Mucosa of descending colon (tissue), 3 donors: ENCODE results near the gene NDRG4. TPM values are rescaled to one million over a fixed set of nuclear protein-coding genes. Genes with fewer than 3 reads are reported as not detected.

ENCODE experiments used
- ATAC-seq: fragments of 200-7000 bp; cut with Tn5 transposase; one replicate; pipeline ENCODE4 v1.9.1; 2020; ENCODE audit warnings: mild to moderate bottlenecking, moderate library complexity
- DNase-seq, 3 donors: peaks; one replicate each; pipeline ENCODE4 v3.0.0-alpha.2; 2020
- H3K36me3 ChIP-seq: fragments of 200-600 bp; one replicate; pipeline ENCODE4 v1.8.0; 2021; ENCODE audit warnings: low read depth, mild to moderate bottlenecking
- H3K4me1 ChIP-seq: fragments of 200-600 bp; one replicate; pipeline ENCODE4 v1.8.0; 2021; ENCODE audit warnings: low read depth, mild to moderate bottlenecking
- H3K4me3 ChIP-seq: fragments of 200-600 bp; one replicate; pipeline ENCODE4 v1.8.0; 2021; ENCODE audit warnings: mild to moderate bottlenecking
- H3K9me3 ChIP-seq: fragments of 200-600 bp; one replicate; pipeline ENCODE4 v1.8.0; 2021; ENCODE audit warnings: mild to moderate bottlenecking
- intact Hi-C, 2 donors: fragments of 100-400 bp; cut with DNase I in 1 of 2; cut with micrococcal nuclease in 1 of 2; formaldehyde crosslinking; loops; one replicate each; pipeline versions ENCODE4 v1.11.0 to v1.11.1; 2022; cut with DNase I, micrococcal nuclease
- total RNA-seq, 3 donors: library from RNA; stranded (reverse); fragmentation: NEBNext Ultra II Directional in 2 of 3; extraction: Animal tissue kit (Norgen Biotek cat#: 25700) in 2 of 3; gene quantifications; one replicate each; pipeline versions ENCODE4 v1.2.1 to v1.2.4, GENCODE V29; 2021 to 2023
- TF ChIP-seq, protein P1 (sequence below): fragments of 200-600 bp; IDR thresholded peaks from one replicate; pipeline ENCODE4 v1.8.0; 2022; ENCODE audit warnings: antibody characterized with exemption, mild to moderate bottlenecking
- donor health status: DM: no; HTN: no; CAD: no; lungs with moderate emphysema.
- donor health status: DM: no; HTN: no; CAD: no.
- donor health status: DM: no; HTN: yes; CAD: no.

The NDRG4 gene
- total RNA-seq, 3 donors from 2014 or later, result 3.0 to 15.8 (median 3.6) TPM

GRCh38 chr16:58530179-58530578, 30.2 kb downstream of the NDRG4 start:
- intact Hi-C loops, result loop anchor here in 1 of 2 donors (10.0 kb wide), 1 partner anchor 55 kb away; no protein-coding TSS in a partner anchor
- H3K4me1 ChIP-seq, result no peaks in the 10 kb centered on the region
- ATAC-seq (no peak), DNase-seq (no peak)
- TF ChIP-seq, protein P1, sequence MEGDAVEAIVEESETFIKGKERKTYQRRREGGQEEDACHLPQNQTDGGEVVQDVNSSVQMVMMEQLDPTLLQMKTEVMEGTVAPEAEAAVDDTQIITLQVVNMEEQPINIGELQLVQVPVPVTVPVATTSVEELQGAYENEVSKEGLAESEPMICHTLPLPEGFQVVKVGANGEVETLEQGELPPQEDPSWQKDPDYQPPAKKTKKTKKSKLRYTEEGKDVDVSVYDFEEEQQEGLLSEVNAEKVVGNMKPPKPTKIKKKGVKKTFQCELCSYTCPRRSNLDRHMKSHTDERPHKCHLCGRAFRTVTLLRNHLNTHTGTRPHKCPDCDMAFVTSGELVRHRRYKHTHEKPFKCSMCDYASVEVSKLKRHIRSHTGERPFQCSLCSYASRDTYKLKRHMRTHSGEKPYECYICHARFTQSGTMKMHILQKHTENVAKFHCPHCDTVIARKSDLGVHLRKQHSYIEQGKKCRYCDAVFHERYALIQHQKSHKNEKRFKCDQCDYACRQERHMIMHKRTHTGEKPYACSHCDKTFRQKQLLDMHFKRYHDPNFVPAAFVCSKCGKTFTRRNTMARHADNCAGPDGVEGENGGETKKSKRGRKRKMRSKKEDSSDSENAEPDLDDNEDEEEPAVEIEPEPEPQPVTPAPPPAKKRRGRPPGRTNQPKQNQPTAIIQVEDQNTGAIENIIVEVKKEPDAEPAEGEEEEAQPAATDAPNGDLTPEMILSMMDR, result no peak
- no peak overlapping the region for H3K4me3 ChIP-seq
- H3K36me3 ChIP-seq, result peaks cover 30% of the 10 kb centered on the region
- H3K9me3 ChIP-seq, result no peaks in the 10 kb centered on the region

GRCh38 chr16:58532414-58532813, 32.5 kb downstream of the NDRG4 start:
- no peak for ATAC-seq

GRCh38 chr16:58533751-58534470, 34.0 kb downstream of the NDRG4 start:
- no peak for ATAC-seq
- intact Hi-C loops, result loop anchor here in 1 of 2 donors (10.0 kb wide), 1 partner anchor 51 kb away; no protein-coding TSS in a partner anchor
- H3K9me3 ChIP-seq, result no peaks in the 10 kb centered on the region
- DNase-seq, result no peak
- H3K4me3 ChIP-seq, result no peak overlapping the region
- TF ChIP-seq, protein P1, result no peak
- H3K4me1 ChIP-seq, result no peaks in the 10 kb centered on the region
- H3K36me3 ChIP-seq, result peaks cover 34% of the 10 kb centered on the region

More at GRCh38 chr16:58532414-58532813, 32.5 kb downstream of the NDRG4 start:
- no peaks in the 10 kb centered on the region for H3K4me1 ChIP-seq
- H3K9me3 ChIP-seq, result no peaks in the 10 kb centered on the region
- no peak overlapping the region for H3K4me3 ChIP-seq
- H3K36me3 ChIP-seq, result peaks cover 29% of the 10 kb centered on the region
- no peak for DNase-seq
- intact Hi-C loops, result loop anchor here in 1 of 2 donors (10.0 kb wide), 1 partner anchor 52 kb away; no protein-coding TSS in a partner anchor
- TF ChIP-seq, protein P1, result no peak

DNA sequence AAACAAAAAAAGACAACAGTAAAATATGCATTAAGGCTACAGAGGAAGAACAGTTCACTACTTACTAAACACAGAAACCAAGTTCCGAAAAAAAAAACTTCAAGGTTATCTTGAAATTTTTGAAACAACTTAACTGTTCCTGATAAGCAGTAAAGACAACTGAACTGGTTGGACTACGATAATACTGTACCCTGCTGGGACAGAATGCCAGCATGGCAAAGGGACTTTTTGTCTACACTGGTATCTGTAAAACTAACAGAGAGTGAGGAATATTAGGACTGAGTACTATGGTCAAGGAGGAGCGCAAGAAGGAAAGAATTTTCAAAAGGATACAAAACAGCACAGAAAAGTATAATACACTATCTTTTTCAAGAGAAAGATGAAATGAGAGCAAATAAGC, 35.2 kb downstream of the NDRG4 start:
- no peaks in the 10 kb centered on the region for H3K4me1 ChIP-seq
- intact Hi-C loops, result loop anchor here in 1 of 2 donors (10.0 kb wide), 1 partner anchor 50 kb away; no protein-coding TSS in a partner anchor
- peaks cover 27% of the 10 kb centered on the region for H3K36me3 ChIP-seq
- TF ChIP-seq, protein P1, result no peak
- DNase-seq (no peak), ATAC-seq (no peak)
- no peaks in the 10 kb centered on the region for H3K9me3 ChIP-seq
- no peak overlapping the region for H3K4me3 ChIP-seq

- no peaks in the 10 kb centered on the region for H3K9me3 ChIP-seq
- H3K4me3 ChIP-seq, result no peak overlapping the region
- no peaks in the 10 kb centered on the region for H3K4me1 ChIP-seq
- TF ChIP-seq, protein P1, result no peak
- ATAC-seq, result no peak
- peaks cover 19% of the 10 kb centered on the region for H3K36me3 ChIP-seq
- no peak for DNase-seq
- intact Hi-C loops, result loop anchor here in 1 of 2 donors (10.0 kb wide), 1 partner anchor 49 kb away; no protein-coding TSS in a partner anchor
Observed at GRCh38 chr16:58536278-58536677, 36.3 kb downstream of the NDRG4 start.
